CD14-positive monocyte (primary cell): ENCODE results near the gene ABTB1. TPM values are rescaled to one million over a fixed set of nuclear protein-coding genes. Genes with fewer than 3 reads are reported as not detected.

Experiments used
- DNase-seq, 3 donors: peaks; one replicate each; pipeline ENCODE4 v3.0.0-alpha.2; 2011 to 2022
- H2AFZ ChIP-seq: 2 replicates; pipeline ENCODE4 v1.6.0; 2012; ENCODE audit warnings: mild to moderate bottlenecking, low read depth, low read length, inconsistent platforms; ENCODE audit not compliant: insufficient read depth, poor library complexity, severe bottlenecking
- H3K27ac ChIP-seq, 2 donors: 1 replicate in 1 of 2; 2 replicates in 1 of 2; pipeline ENCODE4 v1.5.1; 2012 to 2013; ENCODE audit warnings: low read length in 2 of 2, control low read depth in 1 of 2, inconsistent platforms in 1 of 2, low read depth in 1 of 2, mild to moderate bottlenecking in 1 of 2
- H3K27me3 ChIP-seq, 2 donors: one replicate each; pipeline versions ENCODE4 v1.6.0 to v1.6.1; 2011 to 2013; ENCODE audit warnings: low read length in 2 of 2; ENCODE audit not compliant: control insufficient read depth in 2 of 2, insufficient read depth in 2 of 2
- H3K36me3 ChIP-seq, 2 donors: replicated peaks in 1 of 2; 1 replicate in 1 of 2; 2 replicates in 1 of 2; pipeline versions ENCODE4 v1.5.1 to v1.6.1; 2012 to 2013; ENCODE audit warnings: low read length in 2 of 2, control low read depth in 1 of 2, inconsistent platforms in 1 of 2, mild to moderate bottlenecking in 1 of 2; ENCODE audit not compliant: insufficient read depth in 2 of 2, control insufficient read depth in 1 of 2
- H3K4me1 ChIP-seq, 2 donors: 1 replicate in 1 of 2; 2 replicates in 1 of 2; pipeline versions ENCODE4 v1.5.1 to v1.6.1; 2012 to 2013; ENCODE audit warnings: low read length in 2 of 2, control low read depth in 1 of 2, inconsistent platforms in 1 of 2, mild to moderate bottlenecking in 1 of 2, moderate library complexity in 1 of 2; ENCODE audit not compliant: insufficient read depth in 2 of 2, control insufficient read depth in 1 of 2
- H3K4me2 ChIP-seq: replicated peaks from 2 replicates; pipeline ENCODE3; 2012; ENCODE audit warnings: low read length, moderate library complexity, mild to moderate bottlenecking; ENCODE audit not compliant: poor library complexity, severe bottlenecking; ENCODE audit errors: extremely low read depth
- H3K4me3 ChIP-seq, 3 experiments: fragments of 200-600 bp in 1 of 3; sonication (generic) in 1 of 3; replicated peaks in 1 of 3; 1 replicate in 2 of 3; 2 replicates in 1 of 3; pipeline ENCODE4 v1.5.1; 2011 to 2013; ENCODE audit warnings: low read length in 3 of 3, mild to moderate bottlenecking in 3 of 3, control low read depth in 2 of 3, low read depth in 2 of 3, inconsistent platforms in 1 of 3, moderate library complexity in 1 of 3
- H3K79me2 ChIP-seq: 2 replicates; pipeline ENCODE4 v1.6.0; 2012; ENCODE audit warnings: mild to moderate bottlenecking, control low read depth, inconsistent platforms, low read length, moderate library complexity; ENCODE audit not compliant: insufficient read depth
- H3K9ac ChIP-seq: 2 replicates; pipeline ENCODE4 v1.6.0; 2017; ENCODE audit warnings: low read length, mild to moderate bottlenecking; ENCODE audit not compliant: insufficient read depth, poor library complexity, severe bottlenecking
- H3K9me3 ChIP-seq, 2 donors: replicated peaks in 1 of 2; 1 replicate in 1 of 2; 2 replicates in 1 of 2; pipeline versions ENCODE4 v1.5.1 to v1.6.1; 2012 to 2013; ENCODE audit warnings: low read length in 2 of 2, control low read depth in 1 of 2; ENCODE audit not compliant: control insufficient read depth in 1 of 2, insufficient read depth in 1 of 2
- H4K20me1 ChIP-seq: 2 replicates; pipeline ENCODE4 v1.6.0; 2012; ENCODE audit warnings: mild to moderate bottlenecking, low read length, control low read depth, moderate library complexity; ENCODE audit not compliant: insufficient read depth
- H3K27ac Mint-ChIP-seq, 7 donors: one replicate each; pipeline ENCODE4 v1.8.0; 2020; ENCODE audit warnings: mild to moderate bottlenecking in 7 of 7, mixed read lengths in 7 of 7, moderate library complexity in 6 of 7, inconsistent platforms in 2 of 7
- H3K27me3 Mint-ChIP-seq, 3 donors: one replicate each; pipeline ENCODE4 v1.8.0; 2021 to 2022; ENCODE audit warnings: low read depth in 3 of 3, mild to moderate bottlenecking in 3 of 3, mixed read lengths in 3 of 3, moderate library complexity in 3 of 3, inconsistent platforms in 1 of 3
- H3K36me3 Mint-ChIP-seq, 2 donors: one replicate each; pipeline ENCODE4 v1.8.0; 2020; ENCODE audit warnings: mixed read lengths in 2 of 2, inconsistent platforms in 1 of 2, mild to moderate bottlenecking in 1 of 2
- H3K4me1 Mint-ChIP-seq: one replicate; pipeline ENCODE4 v1.8.0; 2020; ENCODE audit warnings: mild to moderate bottlenecking, mixed read lengths
- H3K4me3 Mint-ChIP-seq, 2 donors: one replicate each; pipeline ENCODE4 v1.8.0; 2020; ENCODE audit warnings: mild to moderate bottlenecking in 2 of 2, mixed read lengths in 2 of 2, moderate library complexity in 1 of 2
- H3K9me3 Mint-ChIP-seq, 7 donors: one replicate each; pipeline ENCODE4 v1.8.0; 2020 to 2022; ENCODE audit warnings: mixed read lengths in 7 of 7, mild to moderate bottlenecking in 6 of 7, moderate library complexity in 6 of 7, inconsistent platforms in 2 of 7
- CTCF ChIP-seq: fragments of 200-600 bp; IDR thresholded peaks from one replicate; pipeline ENCODE4 v1.8.0; 2022; ENCODE audit warnings: antibody characterized with exemption, mild to moderate bottlenecking
- WGBS: methylation state at CpG from one replicate; pipeline ENCODE4 v1.1.5; 2013; ENCODE audit warnings: missing lambda C conversion rate; ENCODE audit not compliant: insufficient coverage; 5-methylcytosine and 5-hydroxymethylcytosine counted together
- intact Hi-C, 2 donors: fragments of 100-400 bp; cut with micrococcal nuclease; formaldehyde crosslinking; loops; one replicate each; pipeline versions ENCODE4 v1.15.0 to v1.15.1; 2023
- polyA plus RNA-seq, 3 donors: library from polyadenylated mRNA; depleted of rRNA in 1 of 3; unstranded in 2 of 3; stranded (reverse) in 1 of 3; fragments of 300-500 nt in 2 of 3; fragments of >200 nt in 1 of 3; fragmentation: Illumina TruSeq in 2 of 3; gene quantifications; 1 replicate in 2 of 3; 2 replicates in 1 of 3; pipeline ENCODE4 v1.2.3, GENCODE V29; 2012 to 2021

ABTB1 gene
- polyA plus RNA-seq, 3 donors = 107 to 246 (median 118) TPM

GRCh38 chr3:127699416-127700300 is 26.9 kb downstream of the ABTB1 start:
- peaks cover 0 to 3% (median 0%) of the 10 kb centered on the region in 7 donors for H3K9me3 Mint-ChIP-seq

DNA sequence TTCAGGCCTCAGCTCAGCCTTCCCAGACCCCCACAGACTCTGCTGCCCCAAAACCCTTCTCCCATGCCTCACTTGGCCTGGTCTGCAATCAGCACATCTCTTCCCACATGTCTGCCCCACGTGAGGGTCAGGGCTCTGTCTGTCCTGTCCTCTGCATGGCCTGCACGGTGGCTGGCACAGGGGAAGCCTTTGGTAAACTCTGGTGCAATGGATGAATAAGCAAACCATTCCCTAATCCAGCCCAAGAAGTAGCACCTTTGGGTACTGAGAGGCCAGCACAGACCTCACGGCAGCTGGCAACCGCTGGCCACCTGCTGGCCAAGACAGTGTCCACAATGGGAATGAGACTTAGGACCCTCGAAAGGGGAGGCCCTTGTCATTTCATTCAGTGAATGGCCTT is 27.7 kb downstream of the ABTB1 start:
- no peak overlapping the region for H3K4me3 Mint-ChIP-seq
- peaks cover 25% of the 10 kb centered on the region for H3K4me1 Mint-ChIP-seq
- no peak overlapping the region for H3K4me2 ChIP-seq
- no peaks in the 10 kb centered on the region for H3K36me3 ChIP-seq
- H3K27me3 Mint-ChIP-seq = peaks cover 0 to 1% (median 0%) of the 10 kb centered on the region in 3 donors
- TF ChIP-seq CTCF = no peak
- no peak overlapping the region for H2AFZ ChIP-seq
- H3K9ac ChIP-seq = no peak overlapping the region
- intact Hi-C loops = no loop called here
- H3K27ac Mint-ChIP-seq = no peak overlapping the region
- H3K79me2 ChIP-seq = no peaks in the 10 kb centered on the region
- no peak overlapping the region for H3K27ac ChIP-seq
- DNase-seq = no peak
- H3K27me3 ChIP-seq = no peaks in the 10 kb centered on the region
- peaks cover 24 to 27% of the 10 kb centered on the region in 2 donors for H3K4me1 ChIP-seq
- peaks cover 0 to 3% (median 0%) of the 10 kb centered on the region in 7 donors for H3K9me3 Mint-ChIP-seq
- 86% methylated on average over 4 of the region's 5 CpGs for WGBS
- peaks cover 0 to 2% of the 10 kb centered on the region in 2 donors for H3K36me3 Mint-ChIP-seq
- H3K9me3 ChIP-seq = no peaks in the 10 kb centered on the region
- no peak overlapping the region for H3K4me3 ChIP-seq
- no peaks in the 10 kb centered on the region for H4K20me1 ChIP-seq

More at GRCh38 chr3:127699416-127700300, 26.9 kb downstream of the ABTB1 start:
- H3K9me3 ChIP-seq = no peaks in the 10 kb centered on the region
- peaks cover 25% of the 10 kb centered on the region for H3K4me1 Mint-ChIP-seq
- peaks cover 24 to 27% of the 10 kb centered on the region in 2 donors for H3K4me1 ChIP-seq
- no peak overlapping the region for H3K4me3 ChIP-seq
- no peaks in the 10 kb centered on the region for H3K36me3 ChIP-seq
- H3K27ac Mint-ChIP-seq = no peak overlapping the region
- H4K20me1 ChIP-seq = no peaks in the 10 kb centered on the region
- H3K4me3 Mint-ChIP-seq = no peak overlapping the region
- no peaks in the 10 kb centered on the region for H3K27me3 ChIP-seq
- intact Hi-C loops = loop anchor here (5.0 kb wide), 3 partner anchors 38 to 53 kb away; no protein-coding TSS in a partner anchor
- no peak for DNase-seq
- H3K4me2 ChIP-seq = no peak overlapping the region
- no peak overlapping the region for H3K27ac ChIP-seq
- H3K36me3 Mint-ChIP-seq = no peaks in the 10 kb centered on the region
- peaks cover 0 to 1% (median 1%) of the 10 kb centered on the region in 3 donors for H3K27me3 Mint-ChIP-seq
- H3K9ac ChIP-seq = no peak overlapping the region
- WGBS = 96% methylated on average over 3 of the region's 9 CpGs
- no peak overlapping the region for H2AFZ ChIP-seq
- no peak for TF ChIP-seq CTCF
- no peaks in the 10 kb centered on the region for H3K79me2 ChIP-seq
